K562 (cell line): ENCODE data around the gene HSD17B2. TPM values are rescaled to one million over a fixed set of nuclear protein-coding genes. Genes with fewer than 3 reads are reported as not detected.

Experiments
- ATAC-seq: fragments of 200-7000 bp; cut with Tn5 transposase; 3 replicates; pipeline ENCODE4 v1.9.1; 2020; ENCODE audit warnings: moderate library complexity
- BruUV-seq: library from RNA; stranded (reverse); fragments of 400-500 nt; replicated peaks from 2 replicates; lab custom pipeline; 2021; lab: Mats Ljungman, UMichigan
- CTCF ChIA-PET: fragments of 300-600 bp; formaldehyde crosslinking; extraction: SDS; loops from one replicate; lab custom pipeline; 2021; ENCODE audit warnings: low intra/inter-chr PET ratio; lab: Yijun Ruan, JAX
- POLR2A ChIA-PET: fragments of 300-600, 350-650 bp; sonication (Branson Sonifier 250); formaldehyde crosslinking; extraction: SDS; loops from one replicate; lab custom pipeline; 2021; ENCODE audit warnings: antibody characterized with exemption, inconsistent platforms; lab: Yijun Ruan, JAX
- DNase-seq, 4 experiments: peaks; one replicate each; pipeline versions ENCODE4 v3.0.0 to v3.0.0-alpha.2; 2011 to 2018; ENCODE audit warnings: low spot score in 3 of 4, mixed read lengths in 3 of 4; ENCODE audit errors: extremely low read depth in 1 of 4
- FAIRE-seq: peaks from 2 replicates; lab custom pipeline; 2011; peaks lifted over from hg19 to GRCh38; lab: Jason Lieb, UNC
- H2AFZ ChIP-seq: 2 replicates; pipeline ENCODE4 v1.6.0; 2011; ENCODE audit warnings: low read depth, low read length, control low read depth, inconsistent platforms
- H3K27ac ChIP-seq: fragments of 200-600 bp; 3 replicates; pipeline ENCODE4 v1.8.0; 2011; ENCODE audit warnings: low read depth, mild to moderate bottlenecking, control low read depth, inconsistent platforms, low read length, moderate library complexity, mixed read lengths; ENCODE audit errors: extremely low read depth
- H3K27me3 ChIP-seq, 2 experiments: fragments of 300-600 bp in 1 of 2; 2 replicates in 1 of 2; 3 replicates in 1 of 2; pipeline versions ENCODE4 v1.6.0 to v1.8.0; 2011; ENCODE audit warnings: inconsistent platforms in 2 of 2, low read length in 2 of 2, mild to moderate bottlenecking in 1 of 2, mixed read lengths in 1 of 2, moderate library complexity in 1 of 2; ENCODE audit not compliant: control insufficient read depth in 2 of 2, insufficient read depth in 2 of 2
- H3K36me3 ChIP-seq: fragments of 300-600 bp; 3 replicates; pipeline ENCODE4 v1.8.0; 2011; ENCODE audit warnings: mild to moderate bottlenecking, low read length, inconsistent platforms; ENCODE audit not compliant: control insufficient read depth, insufficient read depth
- H3K4me1 ChIP-seq, 2 experiments: fragments of 200-600 bp in 1 of 2; replicated peaks in 1 of 2; 2 replicates in 1 of 2; 3 replicates in 1 of 2; pipeline versions ENCODE4 v1.5.1 to v1.8.0; 2011; ENCODE audit warnings: inconsistent platforms in 2 of 2, low read length in 2 of 2, mild to moderate bottlenecking in 1 of 2, mixed read lengths in 1 of 2, moderate library complexity in 1 of 2; ENCODE audit not compliant: control insufficient read depth in 2 of 2, insufficient read depth in 2 of 2
- H3K4me2 ChIP-seq: 2 replicates; pipeline ENCODE4 v1.6.1; 2011; ENCODE audit warnings: low read length, control low read depth, inconsistent platforms, mixed read lengths; ENCODE audit not compliant: insufficient read depth
- H3K4me3 ChIP-seq: fragments of 200-600 bp; sonication (generic), shearing (Covaris generic); 2 replicates; pipeline ENCODE4 v1.5.1; 2016; ENCODE audit warnings: control low read depth, inconsistent platforms
- H3K79me2 ChIP-seq: fragments of 200-600 bp; 3 replicates; pipeline ENCODE4 v1.8.0; 2011; ENCODE audit warnings: low read length, inconsistent platforms; ENCODE audit not compliant: control insufficient read depth, insufficient read depth
- H3K9ac ChIP-seq, 2 experiments: 2 replicates each; pipeline versions ENCODE4 v1.6.0 to v1.6.1; 2011; ENCODE audit warnings: low read depth in 2 of 2, low read length in 2 of 2, control low read depth in 1 of 2, inconsistent platforms in 1 of 2, mild to moderate bottlenecking in 1 of 2, mixed read lengths in 1 of 2; ENCODE audit not compliant: insufficient read depth in 1 of 2
- H3K9me1 ChIP-seq: one replicate; pipeline ENCODE4 v1.6.0; 2011; ENCODE audit warnings: inconsistent platforms, mild to moderate bottlenecking, low read length, moderate library complexity; ENCODE audit not compliant: control insufficient read depth, insufficient read depth
- H3K9me3 ChIP-seq: replicated peaks from 2 replicates; pipeline ENCODE4 v1.5.1; 2011; ENCODE audit warnings: low read depth, low read length, inconsistent platforms; ENCODE audit not compliant: control insufficient read depth, insufficient read depth
- H4K20me1 ChIP-seq: replicated peaks from 2 replicates; pipeline ENCODE4 v1.6.1; 2011; ENCODE audit warnings: low read length, inconsistent platforms, mixed read lengths; ENCODE audit not compliant: control insufficient read depth, insufficient read depth
- CBX2 ChIP-seq: fragments of 200-600 bp; sonication (generic); IDR thresholded peaks from one replicate; pipeline ENCODE4 v1.6.1; 2012; ENCODE audit warnings: mild to moderate bottlenecking, low read length, inconsistent platforms; ENCODE audit not compliant: insufficient read depth, poor library complexity, severe bottlenecking
- RBM25 ChIP-seq: fragments of 200-400 bp; formaldehyde crosslinking; IDR thresholded peaks from 2 replicates; pipeline ENCODE4 v1.6.1; 2018; ENCODE audit warnings: low read length, low read depth, moderate library complexity; ENCODE audit not compliant: severe bottlenecking
- SIN3A ChIP-seq, 2 experiments: fragments of 150-350 bp in 1 of 2; IDR thresholded peaks; 2 replicates each; pipeline ENCODE4 v1.6.1; 2011 to 2016; ENCODE audit warnings: borderline replicate concordance in 2 of 2, low read depth in 2 of 2, low read length in 2 of 2, mild to moderate bottlenecking in 2 of 2, moderate library complexity in 2 of 2; ENCODE audit not compliant: control insufficient read depth in 1 of 2
- ZNF24 ChIP-seq: fragments of 450-650 bp; IDR thresholded peaks from 2 replicates; pipeline ENCODE4 v1.6.1; 2016
- WGBS: fragments of 100-300 bp; shearing (Covaris generic); methylation state at CpG from one replicate; pipeline ENCODE4 v1.1.6; 2016; ENCODE audit warnings: low coverage, mixed read lengths; ENCODE audit not compliant: insufficient coverage; ENCODE audit errors: missing lambda C conversion rate; 5-methylcytosine and 5-hydroxymethylcytosine counted together
- in situ Hi-C: fragments of 300-500 bp; cut with MboI; formaldehyde crosslinking; loops from 4 replicates; pipeline ENCODE4 v1.15.0; 2018; ENCODE audit warnings: inconsistent platforms, mixed read lengths
- intact Hi-C: fragments of 100-400 bp; cut with micrococcal nuclease; formaldehyde crosslinking; loops from 2 replicates; pipeline ENCODE4 v1.14.2; 2022
- polyA plus RNA-seq, 8 experiments: library from polyadenylated mRNA; depleted of rRNA in 4 of 8; stranded (reverse) in 5 of 8; unstranded in 3 of 8; fragments of >200 nt; fragmentation: Nextera tagmentation in 2 of 8; fragmentation: Illumina TruSeq in 1 of 8; extraction: Ambion mirVana in 2 of 8; extraction: Trizol in 1 of 8; gene quantifications; 2 replicates each; pipeline versions ENCODE4 v1.2.1 to v1.2.3, GENCODE V29; 2011 to 2014; ENCODE audit warnings: inconsistent platforms in 1 of 8, missing spikeins in 1 of 8
- total RNA-seq, 7 experiments: library from RNA; depleted of rRNA in 6 of 7; stranded (reverse); fragments of >200 nt in 6 of 7; fragmentation: Illumina TruSeq in 2 of 7; extraction: Trizol in 2 of 7; gene quantifications; 2 replicates each; pipeline versions ENCODE4 v1.2.1 to v1.2.3, GENCODE V29; 2011 to 2021; ENCODE audit warnings: low replicate concordance in 1 of 7

HSD17B2 gene
- total and polyA plus RNA-seq, 9 of the 15 experiments (the other 6 are each of a cell fraction or from before 2014, with no cell fraction given): not detected

DNA sequence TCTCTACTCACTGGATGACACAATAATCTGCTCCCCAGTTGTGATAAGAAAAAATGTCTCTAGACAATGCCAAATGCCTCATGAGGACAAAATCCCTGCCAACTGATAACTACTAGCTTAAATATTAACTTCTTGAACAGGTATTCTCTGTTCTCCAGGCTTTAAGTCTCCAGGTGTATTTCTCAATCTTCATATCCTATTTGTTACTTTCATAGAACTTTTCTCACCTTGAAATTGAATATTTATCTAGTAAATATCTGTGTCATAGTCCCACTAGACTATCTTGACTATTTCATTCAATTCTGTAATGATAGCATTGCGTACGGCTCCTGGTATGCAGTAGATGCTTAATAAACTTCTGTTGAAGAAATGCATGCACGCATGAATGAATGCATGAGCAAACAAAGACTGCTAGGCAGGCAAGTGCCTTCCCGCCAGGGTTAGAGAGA, 15.9 kb downstream of the HSD17B2 start:
- WGBS: 2% methylated on average over 4 of the region's 4 CpGs
- no peak for DNase-seq
- Histone ChIP-seq H3K36me3 (no peaks in the 10 kb centered on the region), H4K20me1 (no peaks in the 10 kb centered on the region), H3K9ac (no peak overlapping the region), H3K4me1 (no peaks in the 10 kb centered on the region), H3K9me1 (no peaks in the 10 kb centered on the region), H3K9me3 (no peaks in the 10 kb centered on the region), H3K4me3 (no peak overlapping the region), H3K27me3 (peaks cover 0 to 6% of the 10 kb centered on the region in 2 experiments; a peak in 1 of 5 replicates), H3K79me2 (no peaks in the 10 kb centered on the region), H3K4me2 (no peak overlapping the region), H3K27ac (no peak overlapping the region), H2AFZ (no peak overlapping the region)
- intact Hi-C loops: no loop called here
- ATAC-seq: no peak
- TF ChIP-seq ZNF24 (0 out of 2 replicates have a peak, but pooled peaks have one; percentile 44), CBX2 (no peak)
- CTCF ChIA-PET: no interaction called here
- POLR2A ChIA-PET: interaction anchor here (0.9 kb wide), 1 partner anchor 9 kb away, joined by 3 read pairs; no protein-coding TSS in a partner anchor
- in situ Hi-C loops: no loop called here
- BruUV-seq: no TSS peak
- no peak for FAIRE-seq

DNA sequence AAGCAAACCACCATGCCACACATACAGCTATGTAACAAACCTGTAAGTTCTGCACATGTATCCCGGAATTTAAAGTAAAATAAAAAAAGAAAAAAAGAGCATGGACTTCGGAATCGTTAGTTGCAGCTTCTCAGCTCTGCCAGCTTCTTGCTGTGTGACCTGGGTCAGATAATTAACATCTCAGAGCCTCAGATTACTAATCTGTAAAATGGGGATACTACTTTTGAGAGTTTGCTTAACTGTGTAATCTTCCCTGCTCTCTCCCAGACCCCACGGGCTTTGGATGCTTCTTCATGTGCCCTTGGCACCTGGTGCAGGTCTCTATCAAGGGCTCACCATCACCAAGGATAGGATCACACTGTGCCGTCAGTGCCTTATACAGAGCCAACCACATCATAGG, 16.6 kb downstream of the HSD17B2 start:
- Histone ChIP-seq H3K79me2 (no peaks in the 10 kb centered on the region), H3K4me3 (no peak overlapping the region), H3K9me1 (no peaks in the 10 kb centered on the region), H3K36me3 (no peaks in the 10 kb centered on the region), H3K9me3 (no peaks in the 10 kb centered on the region), H3K4me2 (no peak overlapping the region), H3K4me1 (no peaks in the 10 kb centered on the region), H3K9ac (no peak overlapping the region), H3K27me3 (peaks cover 1 to 5% of the 10 kb centered on the region in 2 experiments; a peak in 2 of 5 replicates), H3K27ac (no peak overlapping the region), H2AFZ (no peak overlapping the region), H4K20me1 (no peaks in the 10 kb centered on the region)
- DNase-seq (no peak), FAIRE-seq (no peak), ATAC-seq (no peak)
- in situ Hi-C loops: no loop called here
- BruUV-seq: no TSS peak
- TF ChIP-seq RBM25 (peak; percentile 53), SIN3A (IDR thresholded peaks at IDR 0.05; ENCODE audit: borderline replicate concordance in 2 of 2, control insufficient read depth in 1 of 2, low read depth in 2 of 2, low read length in 2 of 2) (no peak)
- intact Hi-C loops: no loop called here
- WGBS: 0% methylated on average over 5 of the region's 5 CpGs
- CTCF ChIA-PET: no interaction called here
- POLR2A ChIA-PET: interaction anchor here (0.9 kb wide), 1 partner anchor 9 kb away, joined by 3 read pairs; no protein-coding TSS in a partner anchor
